RWPE1 (cell line): Measurements from ENCODE around the gene ELAVL1.

ENCODE experiments used
- CTCF ChIA-PET: fragments of 350-600 bp; sonication (Branson Sonifier 250); formaldehyde crosslinking; extraction: SDS; loops from one replicate; lab custom pipeline; 2021; lab: Yijun Ruan, JAX
- POLR2A ChIA-PET: fragments of 400-600 bp; formaldehyde crosslinking; extraction: SDS; loops from one replicate; lab custom pipeline; 2020; ENCODE audit warnings: antibody characterized with exemption; ENCODE audit not compliant: low non-redundant PET; lab: Yijun Ruan, JAX
- DNase-seq: peaks from one replicate; pipeline ENCODE4 v3.0.0; 2012; ENCODE audit warnings: low spot score
- H3K27ac ChIP-seq: fragments of 450-650 bp; 2 replicates; pipeline ENCODE4 v1.5.1; 2017
- TF ChIP-seq, protein P1 (sequence below): fragments of 450-650 bp; conservative IDR thresholded peaks from 2 replicates; pipeline ENCODE4 v1.5.1; 2017; ENCODE audit warnings: low read depth, mild to moderate bottlenecking

ELAVL1 gene

GRCh38 chr19:7989071-7989575 is 16.3 kb downstream of the ELAVL1 start:
- H3K27ac ChIP-seq: peak overlapping the region; percentile 100
- TF ChIP-seq, protein P1, sequence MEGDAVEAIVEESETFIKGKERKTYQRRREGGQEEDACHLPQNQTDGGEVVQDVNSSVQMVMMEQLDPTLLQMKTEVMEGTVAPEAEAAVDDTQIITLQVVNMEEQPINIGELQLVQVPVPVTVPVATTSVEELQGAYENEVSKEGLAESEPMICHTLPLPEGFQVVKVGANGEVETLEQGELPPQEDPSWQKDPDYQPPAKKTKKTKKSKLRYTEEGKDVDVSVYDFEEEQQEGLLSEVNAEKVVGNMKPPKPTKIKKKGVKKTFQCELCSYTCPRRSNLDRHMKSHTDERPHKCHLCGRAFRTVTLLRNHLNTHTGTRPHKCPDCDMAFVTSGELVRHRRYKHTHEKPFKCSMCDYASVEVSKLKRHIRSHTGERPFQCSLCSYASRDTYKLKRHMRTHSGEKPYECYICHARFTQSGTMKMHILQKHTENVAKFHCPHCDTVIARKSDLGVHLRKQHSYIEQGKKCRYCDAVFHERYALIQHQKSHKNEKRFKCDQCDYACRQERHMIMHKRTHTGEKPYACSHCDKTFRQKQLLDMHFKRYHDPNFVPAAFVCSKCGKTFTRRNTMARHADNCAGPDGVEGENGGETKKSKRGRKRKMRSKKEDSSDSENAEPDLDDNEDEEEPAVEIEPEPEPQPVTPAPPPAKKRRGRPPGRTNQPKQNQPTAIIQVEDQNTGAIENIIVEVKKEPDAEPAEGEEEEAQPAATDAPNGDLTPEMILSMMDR: no peak
- ChIA-PET POLR2A (no interaction called here), CTCF (interaction anchor here (0.7 kb wide), 1 partner anchor 21 kb away, joined by 3 read pairs; no protein-coding TSS in a partner anchor)
- DNase-seq: peak; percentile 76

DNA sequence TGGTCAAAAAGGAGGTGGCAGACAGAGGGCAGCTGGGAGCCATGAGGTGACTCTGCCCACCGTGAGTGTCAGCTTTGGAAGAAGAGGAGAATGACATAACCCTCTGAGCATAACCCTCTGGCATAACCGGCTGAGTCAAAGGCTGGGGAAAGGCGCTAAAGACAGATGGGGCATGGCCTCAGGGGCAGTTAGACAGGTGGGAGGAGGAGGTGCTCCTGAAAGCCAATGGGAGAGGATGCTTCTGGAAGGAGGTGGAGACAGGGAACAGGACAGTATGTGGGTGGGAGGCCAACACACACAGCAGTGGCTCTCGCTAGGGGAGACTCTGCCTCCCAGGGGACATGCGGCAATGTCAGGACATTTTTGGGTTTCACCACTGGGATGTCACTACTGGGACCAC is 17.1 kb downstream of the ELAVL1 start:
- peak overlapping the region; percentile 100 for H3K27ac ChIP-seq
- POLR2A ChIA-PET: no interaction called here
- peak; percentile 55 for DNase-seq
- CTCF ChIA-PET: interaction anchor here (0.7 to 1.4 kb wide), 3 partner anchors 11 to 170 kb away, joined by 3 to 6 read pairs (median 3); no protein-coding TSS in a partner anchor
- TF ChIP-seq, protein P1: no peak

DNA sequence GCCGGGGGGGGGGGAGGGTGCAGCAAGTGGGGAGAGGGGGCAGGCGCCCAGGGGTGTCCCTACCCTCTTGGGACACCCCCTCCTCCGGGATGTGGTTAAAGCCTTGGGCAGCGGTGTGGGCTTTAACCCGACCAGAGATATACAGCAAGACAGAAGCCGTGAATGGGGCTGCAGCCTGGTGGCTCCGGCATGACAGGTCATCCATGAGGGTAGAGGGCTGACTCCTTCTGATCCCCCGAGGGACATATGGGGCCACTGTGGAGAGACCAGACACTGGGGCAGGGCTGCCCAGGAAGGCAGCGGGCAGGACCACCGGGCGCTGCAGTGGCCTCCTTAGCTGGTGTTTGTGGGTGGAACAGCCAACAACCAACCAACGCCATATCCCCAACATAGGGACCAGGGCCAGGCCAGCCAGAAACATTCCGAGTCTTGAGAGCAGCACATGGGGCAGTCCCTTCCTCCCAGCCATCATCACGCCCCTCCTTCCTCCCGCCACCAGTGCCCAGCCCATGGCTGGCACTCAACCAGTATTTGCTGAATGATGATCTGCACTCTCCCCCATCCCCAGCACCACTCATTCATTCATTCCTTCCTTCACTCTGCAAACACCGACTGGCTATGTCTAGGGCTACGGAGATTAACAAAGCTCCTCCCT is 18.2 kb downstream of the ELAVL1 start:
- POLR2A ChIA-PET: no interaction called here
- peak overlapping the region; percentile 100 for H3K27ac ChIP-seq
- TF ChIP-seq, protein P1: no peak
- CTCF ChIA-PET: interaction anchor here (0.6 to 1.4 kb wide), 2 partner anchors 39 to 171 kb away, joined by 3 to 6 read pairs; no protein-coding TSS in a partner anchor
- no peak for DNase-seq

GRCh38 chr19:7986321-7987113 is 18.9 kb downstream of the ELAVL1 start:
- TF ChIP-seq, protein P1: no peak
- peak; percentile 42 for DNase-seq
- CTCF ChIA-PET: no interaction called here
- POLR2A ChIA-PET: no interaction called here
- H3K27ac ChIP-seq: peak overlapping the region; percentile 100

GRCh38 chr19:7985481-7985911 is 19.9 kb downstream of the ELAVL1 start:
- H3K27ac ChIP-seq: peak overlapping the region; percentile 100
- ChIA-PET POLR2A (no interaction called here), CTCF (no interaction called here)
- TF ChIP-seq, protein P1: no peak
- DNase-seq: no peak
